HEK293T (cell line): ENCODE measurements around the gene NUP155.

Experiments used
- CTCF ChIA-PET: fragments of 350-600 bp; formaldehyde crosslinking; extraction: SDS; loops from one replicate; lab custom pipeline; 2021; ENCODE audit warnings: antibody characterized with exemption, inconsistent platforms; lab: Yijun Ruan, JAX
- POLR2A ChIA-PET: fragments of 350-600 bp; formaldehyde crosslinking; extraction: SDS; loops from one replicate; lab custom pipeline; 2020; ENCODE audit warnings: antibody characterized with exemption, inconsistent platforms; lab: Yijun Ruan, JAX
- DNase-seq: peaks from one replicate; pipeline ENCODE4 v3.0.0; 2012; ENCODE audit warnings: mixed read lengths; ENCODE audit errors: extremely low spot score
- ARNT ChIP-seq: fragments of 450-650 bp; IDR thresholded peaks from 2 replicates; pipeline ENCODE4 v1.6.1; 2017; ENCODE audit warnings: mild to moderate bottlenecking
- BHLHE40 ChIP-seq: fragments of 450-650 bp; IDR thresholded peaks from 2 replicates; pipeline ENCODE4 v1.6.1; 2016; ENCODE audit warnings: mild to moderate bottlenecking, moderate library complexity, borderline replicate concordance
- CTBP1 ChIP-seq: fragments of 450-650 bp; IDR thresholded peaks from 2 replicates; pipeline ENCODE4 v1.6.1; 2016; ENCODE audit warnings: borderline replicate concordance
- ELF4 ChIP-seq: fragments of 450-650 bp; IDR thresholded peaks from 2 replicates; pipeline ENCODE4 v1.6.1; 2017; ENCODE audit warnings: antibody characterized with exemption
- FOXA1 ChIP-seq: fragments of 450-650 bp; IDR thresholded peaks from 2 replicates; pipeline ENCODE4 v1.6.1; 2016; ENCODE audit warnings: mild to moderate bottlenecking
- FOXK2 ChIP-seq: fragments of 450-650 bp; IDR thresholded peaks from 2 replicates; pipeline ENCODE4 v1.6.1; 2016; ENCODE audit warnings: mild to moderate bottlenecking
- FOXM1 ChIP-seq: fragments of 450-650 bp; IDR thresholded peaks from 2 replicates; pipeline ENCODE4 v1.6.1; 2017; ENCODE audit warnings: mild to moderate bottlenecking, borderline replicate concordance
- HDGF ChIP-seq: fragments of 450-650 bp; IDR thresholded peaks from 2 replicates; pipeline ENCODE4 v1.6.1; 2017; ENCODE audit warnings: antibody characterized with exemption, borderline replicate concordance
- L3MBTL2 ChIP-seq: fragments of 450-650 bp; conservative IDR thresholded peaks from 2 replicates; pipeline ENCODE4 v1.6.1; 2016; ENCODE audit warnings: mild to moderate bottlenecking
- LEF1 ChIP-seq: fragments of 450-650 bp; IDR thresholded peaks from 2 replicates; pipeline ENCODE4 v1.6.1; 2017; ENCODE audit warnings: mild to moderate bottlenecking, borderline replicate concordance
- NFRKB ChIP-seq: fragments of 450-650 bp; IDR thresholded peaks from 2 replicates; pipeline ENCODE4 v1.6.1; 2016; ENCODE audit warnings: mild to moderate bottlenecking, moderate library complexity
- PKNOX1 ChIP-seq: fragments of 450-650 bp; IDR thresholded peaks from 2 replicates; pipeline ENCODE4 v1.6.1; 2016
- SP1 ChIP-seq: fragments of 450-650 bp; IDR thresholded peaks from 2 replicates; pipeline ENCODE4 v1.6.1; 2017
- SUZ12 ChIP-seq: fragments of 450-650 bp; IDR thresholded peaks from 2 replicates; pipeline ENCODE4 v1.6.1; 2016; ENCODE audit warnings: mild to moderate bottlenecking
- TARDBP ChIP-seq: fragments of 450-650 bp; IDR thresholded peaks from 2 replicates; pipeline ENCODE4 v1.6.1; 2016
- ZNF384 ChIP-seq: fragments of 450-650 bp; IDR thresholded peaks from 2 replicates; pipeline ENCODE4 v1.6.1; 2016

NUP155 gene

GRCh38 chr5:37248421-37248969 is 122.4 kb downstream of the NUP155 start:
- POLR2A ChIA-PET, result interaction anchor here (1.1 to 3.5 kb wide), 6 partner anchors 8 to 140 kb away, joined by 3 to 17 read pairs (median 4); partner anchors contain the start of gene NUP155

GRCh38 chr5:37247496-37247895 is 123.4 kb downstream of the NUP155 start:
- CTCF ChIA-PET, result interaction anchor here (0.6 kb wide), 1 partner anchor 23 kb away, joined by 4 read pairs; no protein-coding TSS in a partner anchor
- POLR2A ChIA-PET, result interaction anchor here (3.5 kb wide), 1 partner anchor 124 kb away, joined by 17 read pairs; the partner anchor contains the start of gene NUP155
- no peak for TF ChIP-seq FOXM1
- TF ChIP-seq PKNOX1, result no peak
- TF ChIP-seq FOXK2, result no peak
- TF ChIP-seq BHLHE40, result no peak
- no peak for TF ChIP-seq TARDBP
- no peak for TF ChIP-seq SP1
- TF ChIP-seq ARNT, result no peak
- TF ChIP-seq SUZ12, result no peak
- TF ChIP-seq LEF1, result no peak
- TF ChIP-seq L3MBTL2, result no peak
- no peak for TF ChIP-seq ZNF384
- TF ChIP-seq NFRKB, result no peak
- TF ChIP-seq CTBP1, result no peak
- no peak for TF ChIP-seq ELF4
- DNase-seq, result no peak

More at GRCh38 chr5:37248421-37248969, 122.4 kb downstream of the NUP155 start:
- no peak for TF ChIP-seq FOXA1
- no peak for TF ChIP-seq PKNOX1
- no peak for TF ChIP-seq HDGF
- TF ChIP-seq SP1, result no peak
- no peak for TF ChIP-seq FOXM1
- TF ChIP-seq SUZ12, result no peak
- TF ChIP-seq TARDBP, result no peak
- no peak for TF ChIP-seq BHLHE40
- no peak for TF ChIP-seq LEF1
- no peak for TF ChIP-seq CTBP1
- no peak for TF ChIP-seq L3MBTL2
- TF ChIP-seq NFRKB, result no peak
- TF ChIP-seq ELF4, result no peak
- TF ChIP-seq ZNF384, result no peak
- TF ChIP-seq FOXK2, result no peak
- no peak for TF ChIP-seq ARNT
- CTCF ChIA-PET, result interaction anchor here (0.6 kb wide), 1 partner anchor 13 kb away, joined by 4 read pairs; no protein-coding TSS in a partner anchor
- no peak for DNase-seq

GRCh38 chr5:37247036-37247435 is 123.9 kb downstream of the NUP155 start:
- POLR2A ChIA-PET, result interaction anchor here (3.5 kb wide), 1 partner anchor 124 kb away, joined by 17 read pairs; the partner anchor contains the start of gene NUP155
- no peak for DNase-seq
- CTCF ChIA-PET, result no interaction called here
- TF ChIP-seq HDGF (no peak), ARNT (no peak), PKNOX1 (no peak)
